Endothelial cell of umbilical vein (primary cell): ENCODE results near the gene PDCD2L. TPM values are rescaled to one million over a fixed set of nuclear protein-coding genes. Genes with fewer than 3 reads are reported as not detected.

ENCODE experiments used
- BruUV-seq: library from RNA; stranded (reverse); fragments of 400-500 nt; replicated peaks from 2 replicates; lab custom pipeline; 2021; lab: Mats Ljungman, UMichigan
- CTCF ChIA-PET: fragments of 300-600, 350-600 bp; sonication (Branson Sonifier 250); formaldehyde crosslinking; loops from one replicate; lab custom pipeline; 2021; ENCODE audit warnings: antibody characterized with exemption, inconsistent platforms; lab: Charles Lee
- POLR2A ChIA-PET: fragments of 300-600, 350-600 bp; sonication (Branson Sonifier 250); formaldehyde crosslinking; loops from one replicate; lab custom pipeline; 2021; ENCODE audit warnings: antibody characterized with exemption, inconsistent platforms; lab: Charles Lee
- DNase-seq: peaks from one replicate; pipeline ENCODE4 v3.0.0-alpha.2; 2011; ENCODE audit warnings: low read depth, low spot score
- FAIRE-seq: peaks from 2 replicates; lab custom pipeline; 2011; peaks lifted over from hg19 to GRCh38; lab: Jason Lieb, UNC
- H2AFZ ChIP-seq: 2 replicates; pipeline ENCODE4 v1.6.0; 2012; ENCODE audit warnings: low read depth, low read length, control low read depth, inconsistent platforms
- H3K27ac ChIP-seq: 2 replicates; pipeline ENCODE4 v1.5.1; 2011; ENCODE audit warnings: low read depth, mild to moderate bottlenecking, control low read depth, low read length, moderate library complexity; ENCODE audit not compliant: insufficient read depth
- H3K27me3 ChIP-seq, 2 experiments: 2 replicates each; pipeline versions ENCODE4 v1.6.0 to v1.6.1; 2011; ENCODE audit warnings: low read length in 2 of 2, mixed read lengths in 1 of 2; ENCODE audit not compliant: control insufficient read depth in 2 of 2, insufficient read depth in 2 of 2
- H3K36me3 ChIP-seq, 2 experiments: 2 replicates in 1 of 2; 3 replicates in 1 of 2; pipeline ENCODE4 v1.5.1; 2011; ENCODE audit warnings: low read length in 2 of 2, mild to moderate bottlenecking in 1 of 2, moderate library complexity in 1 of 2; ENCODE audit not compliant: control insufficient read depth in 2 of 2, insufficient read depth in 2 of 2; ENCODE audit errors: extremely low read depth in 1 of 2
- H3K4me1 ChIP-seq: 3 replicates; pipeline ENCODE4 v1.5.1; 2011; ENCODE audit warnings: mild to moderate bottlenecking, low read length; ENCODE audit not compliant: control insufficient read depth, insufficient read depth; ENCODE audit errors: extremely low read depth
- H3K4me2 ChIP-seq: 2 replicates; pipeline ENCODE4 v1.6.1; 2011; ENCODE audit warnings: low read length, control low read depth, mixed read lengths; ENCODE audit not compliant: insufficient read depth
- H3K4me3 ChIP-seq, 3 experiments: fragments of 200-600 bp in 1 of 3; sonication (generic), shearing (Covaris generic) in 1 of 3; replicated peaks in 1 of 3; 2 replicates each; pipeline ENCODE4 v1.5.1; 2011 to 2016; ENCODE audit warnings: control low read depth in 3 of 3, low read length in 3 of 3, mild to moderate bottlenecking in 2 of 3, inconsistent platforms in 1 of 3, low read depth in 1 of 3, moderate library complexity in 1 of 3; ENCODE audit not compliant: insufficient read depth in 1 of 3
- H3K79me2 ChIP-seq: 2 replicates; pipeline ENCODE4 v1.6.0; 2012; ENCODE audit warnings: low read length, inconsistent platforms; ENCODE audit not compliant: control insufficient read depth, insufficient read depth
- H3K9ac ChIP-seq: replicated peaks from 2 replicates; pipeline ENCODE3; 2011; ENCODE audit warnings: low read length, control low read depth; ENCODE audit not compliant: insufficient read depth; ENCODE audit errors: extremely low read depth
- H3K9me1 ChIP-seq: replicated peaks from 3 replicates; pipeline ENCODE4 v1.6.0; 2011; ENCODE audit warnings: mild to moderate bottlenecking, low read length; ENCODE audit not compliant: control insufficient read depth, insufficient read depth; ENCODE audit errors: extremely low read depth
- H3K9me3 ChIP-seq: replicated peaks from 2 replicates; pipeline ENCODE4 v1.5.1; 2012; ENCODE audit warnings: low read length, inconsistent platforms; ENCODE audit not compliant: control insufficient read depth, insufficient read depth
- H4K20me1 ChIP-seq: replicated peaks from 2 replicates; pipeline ENCODE3; 2011; ENCODE audit warnings: mild to moderate bottlenecking, low read length; ENCODE audit not compliant: control insufficient read depth, insufficient read depth; ENCODE audit errors: extremely low read depth
- EZH2 ChIP-seq: IDR thresholded peaks from 2 replicates; pipeline ENCODE4 v1.6.1; 2012; ENCODE audit warnings: borderline replicate concordance, low read depth, mild to moderate bottlenecking, moderate library complexity, low read length, inconsistent platforms; ENCODE audit not compliant: severe bottlenecking
- FOS ChIP-seq: IDR thresholded peaks from 2 replicates; pipeline ENCODE4 v1.6.1; 2011; ENCODE audit warnings: mild to moderate bottlenecking, low read length, moderate library complexity, borderline replicate concordance; ENCODE audit not compliant: insufficient read depth
- GATA2 ChIP-seq: IDR thresholded peaks from 2 replicates; pipeline ENCODE4 v1.7.0; 2011; ENCODE audit warnings: low read depth, mild to moderate bottlenecking, moderate library complexity, mixed read lengths, low read length; ENCODE audit not compliant: insufficient read length, insufficient read depth
- JUN ChIP-seq: IDR thresholded peaks from 2 replicates; pipeline ENCODE4 v1.6.1; 2011; ENCODE audit warnings: borderline replicate concordance, low read depth; ENCODE audit not compliant: insufficient read length, insufficient read depth
- MYC ChIP-seq: IDR thresholded peaks from one replicate; pipeline ENCODE4 v1.6.1; 2011; ENCODE audit warnings: mild to moderate bottlenecking, low read depth, low read length
- POLR2A ChIP-seq: IDR thresholded peaks from 2 replicates; pipeline ENCODE4 v1.6.1; 2012; ENCODE audit warnings: low read depth, mild to moderate bottlenecking, control low read depth, low read length
- POLR2AphosphoS5 ChIP-seq: IDR thresholded peaks from 2 replicates; pipeline ENCODE4 v1.6.1; 2012; ENCODE audit warnings: low read depth, mild to moderate bottlenecking, control low read depth, low read length, moderate library complexity; ENCODE audit not compliant: insufficient read depth
- dilution Hi-C: fragments of 300-500 bp; cut with MboI; formaldehyde crosslinking; loops from one replicate; pipeline ENCODE4 v1.15.0; 2019; ENCODE audit warnings: low sequenced_read_pairs; ENCODE audit not compliant: extremely low pct_ligation_motif_present
- intact Hi-C: fragments of 100-400 bp; cut with micrococcal nuclease; formaldehyde crosslinking; loops from one replicate; pipeline ENCODE4 v1.10.0; 2022
- polyA plus RNA-seq, 4 experiments: library from polyadenylated mRNA; depleted of rRNA in 3 of 4; stranded (reverse) in 3 of 4; unstranded in 1 of 4; fragments of >200 nt; gene quantifications; 2 replicates each; pipeline versions ENCODE4 v1.2.1 to v1.2.3, GENCODE V29; 2011 to 2012; ENCODE audit warnings: missing spikeins in 1 of 4
- total RNA-seq: library from RNA; stranded (reverse); gene quantifications from 2 replicates; pipeline ENCODE4 v1.2.3, GENCODE V29; 2021

PDCD2L gene
- total and polyA plus RNA-seq, 2 donors (not counting 3 experiments of a cell fraction or from before 2014, with no cell fraction given), result 12.4 to 20.3 TPM

DNA sequence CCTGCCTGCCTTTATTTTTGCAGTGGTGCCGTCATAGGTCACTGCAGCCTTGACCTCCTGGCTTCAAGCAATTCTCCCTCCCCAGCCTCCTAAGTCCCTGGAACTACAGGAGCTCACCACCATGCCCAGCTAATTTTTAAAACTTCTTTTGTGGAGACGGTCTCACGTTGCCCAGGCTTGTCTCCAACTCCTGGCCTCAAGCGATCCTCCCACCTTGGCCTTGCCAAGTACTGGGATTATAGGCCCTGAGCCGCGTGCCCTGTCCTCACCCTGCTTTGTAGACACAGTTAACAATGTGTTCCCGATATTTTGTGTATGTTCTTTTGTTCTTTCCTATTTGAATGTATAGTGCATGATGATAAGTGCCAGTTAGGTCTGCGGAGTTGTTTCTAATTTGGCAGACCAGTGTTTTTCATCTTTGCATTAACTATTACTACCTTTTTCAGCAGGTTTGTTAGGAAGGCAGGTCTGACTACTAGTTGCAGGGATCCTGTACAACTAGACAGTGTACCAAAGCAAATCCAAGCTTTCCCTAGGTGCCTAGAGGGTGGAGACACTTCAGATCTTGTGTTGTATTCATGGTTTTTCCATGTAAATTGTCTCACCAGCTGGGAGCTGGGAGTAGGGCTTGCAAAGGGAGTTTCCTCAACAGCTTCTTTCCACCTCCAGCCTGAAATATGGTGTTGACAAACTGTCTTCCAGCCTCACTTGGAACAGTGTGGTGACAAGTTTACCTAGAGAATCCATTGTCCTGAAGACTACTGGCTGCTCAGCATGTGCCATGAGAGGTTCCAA, 67.9 kb downstream of the PDCD2L start:
- Histone ChIP-seq H3K36me3 (peaks cover 16 to 24% of the 10 kb centered on the region in 2 experiments), H3K4me1 (peaks cover 12% of the 10 kb centered on the region), H3K27me3 (no peaks in the 10 kb centered on the region), H2AFZ (no peak overlapping the region), H4K20me1 (peaks cover 2% of the 10 kb centered on the region), H3K9me1 (no peaks in the 10 kb centered on the region), H3K79me2 (peaks cover 1% of the 10 kb centered on the region), H3K4me3 (no peak overlapping the region), H3K9me3 (no peaks in the 10 kb centered on the region), H3K9ac (no peak overlapping the region), H3K27ac (no peak overlapping the region), H3K4me2 (no peak overlapping the region)
- ChIA-PET CTCF (interaction anchor here (1.2 kb wide), 1 partner anchor 29 kb away, joined by 3 read pairs; no protein-coding TSS in a partner anchor), POLR2A (interaction anchor here (1.1 kb wide), 1 partner anchor 13 kb away, joined by 6 read pairs; no protein-coding TSS in a partner anchor)
- intact Hi-C loops (no loop called here), dilution Hi-C loops (no loop called here)
- FAIRE-seq, result no peak
- no peak for TF ChIP-seq FOS
- no peak for TF ChIP-seq POLR2A
- no peak for TF ChIP-seq POLR2AphosphoS5
- TF ChIP-seq MYC, result no peak
- no peak for TF ChIP-seq GATA2
- TF ChIP-seq EZH2, result no peak
- no peak for TF ChIP-seq JUN
- DNase-seq, result no peak
- BruUV-seq, result no TSS peak
